C4-2B (cell line): Measurements from ENCODE around the gene FUT2.

Experiments
- ZFX ChIP-seq: fragments of 450-650 bp; IDR thresholded peaks from 2 replicates; pipeline ENCODE4 v1.6.1; 2017
- TF ChIP-seq, protein P1 (sequence below): fragments of 450-650 bp; conservative IDR thresholded peaks from 2 replicates; pipeline ENCODE4 v1.5.1; 2017; ENCODE audit warnings: mild to moderate bottlenecking

DNA sequence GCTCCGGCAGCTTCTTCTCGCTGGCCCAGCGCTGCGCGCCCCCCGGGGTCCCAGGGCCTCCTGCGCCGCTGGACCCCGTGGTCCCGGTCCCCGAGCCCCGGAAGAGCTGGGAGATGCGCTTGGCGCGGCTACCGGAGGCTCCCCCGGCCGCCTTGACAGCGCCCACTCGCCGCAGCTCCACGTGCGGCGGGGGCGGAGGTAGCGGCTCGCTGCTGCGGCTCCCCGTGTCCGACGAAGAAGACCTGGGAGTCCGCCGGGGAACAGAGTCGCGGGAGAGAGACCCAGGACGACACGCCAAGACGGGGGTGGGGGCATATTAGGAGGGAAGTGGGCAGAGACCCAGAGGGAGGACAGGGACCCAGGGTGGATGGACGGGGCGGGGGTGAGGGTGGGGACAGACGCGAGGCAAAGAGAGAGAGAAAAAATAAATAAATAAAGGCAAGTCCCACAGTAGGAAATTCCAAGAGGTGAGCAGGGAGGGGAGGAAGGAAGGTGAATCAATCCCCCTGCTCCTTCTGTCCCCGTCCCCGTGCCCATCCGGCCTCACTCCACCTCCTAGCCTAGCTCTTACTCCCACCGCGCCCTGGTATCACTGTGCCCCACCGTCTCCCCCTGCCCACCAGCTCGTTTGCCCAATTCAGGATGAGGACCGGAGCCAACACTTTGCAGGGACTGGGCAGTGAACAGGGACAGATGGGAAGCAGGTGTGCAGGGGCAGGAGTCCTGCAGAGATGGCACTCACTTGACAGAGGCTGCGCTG lies 43.8 kb downstream of the FUT2 start:
- TF ChIP-seq, protein P1, sequence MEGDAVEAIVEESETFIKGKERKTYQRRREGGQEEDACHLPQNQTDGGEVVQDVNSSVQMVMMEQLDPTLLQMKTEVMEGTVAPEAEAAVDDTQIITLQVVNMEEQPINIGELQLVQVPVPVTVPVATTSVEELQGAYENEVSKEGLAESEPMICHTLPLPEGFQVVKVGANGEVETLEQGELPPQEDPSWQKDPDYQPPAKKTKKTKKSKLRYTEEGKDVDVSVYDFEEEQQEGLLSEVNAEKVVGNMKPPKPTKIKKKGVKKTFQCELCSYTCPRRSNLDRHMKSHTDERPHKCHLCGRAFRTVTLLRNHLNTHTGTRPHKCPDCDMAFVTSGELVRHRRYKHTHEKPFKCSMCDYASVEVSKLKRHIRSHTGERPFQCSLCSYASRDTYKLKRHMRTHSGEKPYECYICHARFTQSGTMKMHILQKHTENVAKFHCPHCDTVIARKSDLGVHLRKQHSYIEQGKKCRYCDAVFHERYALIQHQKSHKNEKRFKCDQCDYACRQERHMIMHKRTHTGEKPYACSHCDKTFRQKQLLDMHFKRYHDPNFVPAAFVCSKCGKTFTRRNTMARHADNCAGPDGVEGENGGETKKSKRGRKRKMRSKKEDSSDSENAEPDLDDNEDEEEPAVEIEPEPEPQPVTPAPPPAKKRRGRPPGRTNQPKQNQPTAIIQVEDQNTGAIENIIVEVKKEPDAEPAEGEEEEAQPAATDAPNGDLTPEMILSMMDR: no peak
- no peak for TF ChIP-seq ZFX
